NCI-H146 treated with DMSO at 0.1 percent for 48 hours (cell line): ENCODE data around the gene OCA2.
"Not testable (repeated sequence)": the region's sequence is repeated elsewhere in the genome, so short reads cannot be mapped to it uniquely, and the experiment has no call there.

Experiments
- DNase-seq: peaks from one replicate; lab custom pipeline; 2025; ENCODE audit not compliant: unreplicated experiment; lab: John Stamatoyannopoulos, UW

The OCA2 gene

GRCh38 chr15:27742751-27743477, 356.2 kb downstream of the OCA2 start:
- no peak for DNase-seq

GRCh38 chr15:27741226-27741860, 357.8 kb downstream of the OCA2 start:
- no peak for DNase-seq

GRCh38 chr15:27734785-27735495, 364.2 kb downstream of the OCA2 start:
- no peak for DNase-seq

- no peak for DNase-seq
These were observed 367.3 kb downstream of the OCA2 start for GRCh38 chr15:27731776-27732175.

- no peak for DNase-seq
These were observed 368.2 kb downstream of the OCA2 start for GRCh38 chr15:27730868-27731267.

GRCh38 chr15:27725731-27726130, 373.4 kb downstream of the OCA2 start:
- DNase-seq, result no peak

- no peak for DNase-seq
These were observed 375.3 kb downstream of the OCA2 start for GRCh38 chr15:27723821-27724220.

- no peak for DNase-seq
These were observed 377.0 kb downstream of the OCA2 start for GRCh38 chr15:27722102-27722501.

GRCh38 chr15:27714675-27715074, 384.4 kb downstream of the OCA2 start:
- no peak for DNase-seq

- not testable (repeated sequence) for DNase-seq
These were observed 385.3 kb downstream of the OCA2 start for GRCh38 chr15:27713850-27714249.

- no peak for DNase-seq
These were observed 391.9 kb downstream of the OCA2 start for GRCh38 chr15:27707257-27707656.

- no peak for DNase-seq
These were observed 392.8 kb downstream of the OCA2 start for GRCh38 chr15:27706300-27706699.

GRCh38 chr15:27705056-27705455, 394.1 kb downstream of the OCA2 start:
- DNase-seq, result no peak
